ENCODE results near the gene BBS9.
"Not testable (repeated sequence)": the region's sequence is repeated elsewhere in the genome, so short reads cannot be mapped to it uniquely, and the experiment has no call there.

BBS9 gene

DNA sequence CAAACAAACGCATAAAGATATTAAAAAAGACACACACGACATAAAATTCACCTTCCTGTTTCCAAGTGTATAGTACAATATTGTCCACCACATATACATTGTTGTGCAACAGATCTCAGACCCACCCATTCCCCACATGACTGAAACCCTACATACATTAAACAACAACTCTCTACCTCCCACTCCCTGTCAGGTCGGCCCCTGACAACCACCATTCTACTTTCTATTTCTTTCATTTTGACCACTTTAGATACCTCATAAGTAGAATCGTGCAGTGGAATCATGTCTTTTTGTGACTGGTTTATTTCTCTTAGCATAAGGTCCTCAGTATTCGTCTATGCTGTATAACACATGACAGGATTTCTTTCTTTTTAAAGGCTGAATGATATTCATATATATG lies 320.5 kb downstream of the BBS9 start:
- DNase-seq = no peak

GRCh38 chr7:33452805-33453502 lies 323.6 kb downstream of the BBS9 start:
- DNase-seq = no peak

DNA sequence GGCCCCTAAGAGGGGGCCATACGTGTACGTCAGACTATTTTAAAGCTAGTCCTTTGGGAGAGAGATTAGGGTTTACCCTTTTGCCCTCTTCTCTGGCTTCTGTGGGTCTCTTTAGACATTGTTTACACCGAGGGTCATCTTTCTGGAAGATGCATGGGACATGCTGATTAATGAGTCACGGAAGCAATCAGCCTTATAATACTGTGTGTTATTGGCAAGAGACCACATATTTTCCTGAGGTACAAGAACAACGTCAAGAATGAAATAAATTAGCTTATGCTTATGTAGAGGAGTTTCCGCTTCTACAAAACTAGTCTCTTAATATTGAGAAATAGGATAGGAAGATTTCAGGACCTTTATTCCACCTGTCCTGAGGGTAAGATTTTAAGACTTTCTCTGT lies 327.7 kb downstream of the BBS9 start:
- no peak for DNase-seq

GRCh38 chr7:33458581-33458980 lies 329.2 kb downstream of the BBS9 start:
- no peak for DNase-seq

DNA sequence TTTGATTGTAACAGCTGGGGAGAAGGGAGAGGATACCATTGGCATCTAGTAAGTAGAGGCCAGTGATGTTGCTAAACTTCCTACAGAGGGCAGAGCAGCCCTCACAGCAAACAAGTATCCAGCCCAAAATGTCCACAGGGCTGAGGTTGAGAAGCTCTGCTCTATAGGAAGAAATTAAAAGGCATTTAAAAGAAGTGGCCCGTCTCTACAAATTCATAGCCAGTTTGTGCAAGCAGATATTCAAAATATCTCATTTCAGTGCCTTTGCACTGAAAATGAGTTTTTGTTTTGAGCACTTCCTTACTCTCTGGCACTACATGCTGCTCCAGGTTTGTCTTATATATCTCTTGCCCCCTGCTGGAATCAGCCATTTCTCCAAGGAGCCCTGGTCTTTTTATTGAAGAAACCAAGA lies 330.0 kb downstream of the BBS9 start:
- DNase-seq = no peak

DNA sequence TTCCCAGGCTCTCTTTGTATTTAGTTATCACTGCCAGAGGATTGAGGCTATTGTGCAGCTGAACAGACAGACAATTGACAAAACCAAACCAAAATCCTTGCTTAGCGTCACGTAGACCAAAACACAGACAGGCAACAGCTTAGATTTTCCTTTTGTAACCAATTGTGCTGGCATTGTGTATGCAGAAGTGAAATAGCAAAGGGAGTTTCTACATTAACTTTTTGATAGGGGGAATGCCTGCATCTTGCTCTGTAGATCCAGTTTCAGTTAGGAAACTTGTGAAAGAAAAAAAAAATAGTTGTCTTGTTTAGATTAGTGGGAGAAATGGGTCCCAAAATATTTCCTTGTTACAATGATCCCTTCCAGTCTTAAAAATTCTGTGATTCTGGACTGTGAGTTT lies 333.8 kb downstream of the BBS9 start:
- DNase-seq = no peak

DNA sequence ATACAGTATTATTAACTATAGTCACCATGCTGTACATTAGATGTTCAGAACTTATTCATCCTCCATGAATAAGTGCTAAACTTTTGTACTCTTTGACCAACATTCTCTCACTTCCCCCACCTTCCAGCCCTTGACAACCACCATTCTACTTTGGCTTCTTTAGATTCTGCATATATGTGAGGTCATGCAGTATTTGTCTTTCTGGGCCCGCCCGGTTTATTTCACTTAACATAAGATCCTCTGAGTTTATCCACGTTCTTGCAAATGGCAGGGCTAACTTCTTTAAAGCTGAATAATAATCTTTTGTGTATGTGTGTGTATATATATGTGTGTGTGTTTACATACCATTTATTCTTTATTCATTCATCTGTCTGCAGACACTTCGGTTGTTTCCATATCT lies 336.8 kb downstream of the BBS9 start:
- no peak for DNase-seq

GRCh38 chr7:33471636-33472242 lies 342.4 kb downstream of the BBS9 start:
- DNase-seq = no peak

DNA sequence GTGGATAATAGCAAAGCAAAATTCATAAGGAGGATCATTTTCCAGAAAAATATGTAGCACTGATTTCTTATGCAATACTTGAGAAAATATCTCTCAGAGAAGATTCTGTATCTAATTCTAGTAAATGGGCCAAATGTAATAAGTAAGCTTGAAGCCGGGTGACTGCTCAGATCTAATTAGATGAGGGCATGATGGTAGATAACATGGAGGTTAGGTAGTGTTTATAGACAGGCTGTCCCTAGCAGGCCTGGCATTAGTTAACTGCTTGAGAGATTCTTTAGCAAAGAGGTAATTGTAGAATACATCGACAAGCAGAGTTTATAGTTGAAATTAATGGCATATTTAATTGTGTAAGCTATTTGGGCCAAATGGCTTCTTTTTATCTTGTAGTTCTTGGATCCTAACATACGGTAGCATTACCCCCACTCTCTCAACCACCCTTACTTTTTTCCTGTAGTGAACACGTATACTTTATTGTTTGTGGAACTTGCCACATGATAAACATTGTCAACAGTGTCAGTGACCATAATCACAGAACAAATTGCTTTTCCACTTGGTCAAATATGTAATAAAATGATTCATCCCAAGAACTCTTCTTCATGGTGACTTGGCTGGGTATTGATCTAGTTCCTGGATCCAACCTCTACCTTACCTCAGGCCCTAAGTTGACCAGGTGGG lies 343.1 kb downstream of the BBS9 start:
- no peak for DNase-seq

DNA sequence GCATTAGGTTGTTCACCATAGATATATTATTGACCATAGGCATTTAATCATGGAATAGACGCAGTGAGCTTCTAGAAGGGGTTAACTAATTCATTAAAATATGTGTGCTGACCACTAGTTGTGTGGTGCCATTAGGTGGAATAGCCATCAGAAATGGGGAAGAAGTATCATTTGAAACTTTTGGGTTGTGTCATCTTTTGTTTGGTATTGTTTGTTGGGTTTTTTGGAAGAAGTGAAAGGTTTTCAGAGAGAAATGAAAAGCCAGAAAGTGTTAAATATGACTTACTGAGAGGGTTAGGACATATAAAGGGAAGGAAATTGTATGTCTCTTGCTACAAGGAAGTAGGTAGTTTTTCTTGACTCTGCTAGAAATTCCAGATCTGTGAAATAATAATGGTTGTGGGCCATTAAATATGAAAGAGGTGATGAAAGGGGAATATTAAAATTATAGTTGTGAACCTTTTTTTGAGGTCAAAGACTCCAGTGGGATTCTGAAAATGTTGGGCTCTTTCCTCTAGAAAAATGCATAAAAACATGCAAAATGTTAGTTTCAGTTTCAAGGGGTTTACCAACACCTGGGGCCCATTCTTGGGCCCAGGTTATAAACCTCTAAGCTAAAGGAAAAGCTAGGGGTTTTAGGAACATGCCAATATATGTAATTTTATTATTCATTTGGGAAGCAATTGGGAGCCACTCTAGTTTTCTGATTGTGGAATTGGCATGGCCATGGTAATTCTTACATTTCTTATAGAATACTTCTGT lies 348.5 kb downstream of the BBS9 start:
- DNase-seq = no peak

GRCh38 chr7:33484476-33484875 lies 355.1 kb downstream of the BBS9 start:
- DNase-seq = not testable (repeated sequence)

DNA sequence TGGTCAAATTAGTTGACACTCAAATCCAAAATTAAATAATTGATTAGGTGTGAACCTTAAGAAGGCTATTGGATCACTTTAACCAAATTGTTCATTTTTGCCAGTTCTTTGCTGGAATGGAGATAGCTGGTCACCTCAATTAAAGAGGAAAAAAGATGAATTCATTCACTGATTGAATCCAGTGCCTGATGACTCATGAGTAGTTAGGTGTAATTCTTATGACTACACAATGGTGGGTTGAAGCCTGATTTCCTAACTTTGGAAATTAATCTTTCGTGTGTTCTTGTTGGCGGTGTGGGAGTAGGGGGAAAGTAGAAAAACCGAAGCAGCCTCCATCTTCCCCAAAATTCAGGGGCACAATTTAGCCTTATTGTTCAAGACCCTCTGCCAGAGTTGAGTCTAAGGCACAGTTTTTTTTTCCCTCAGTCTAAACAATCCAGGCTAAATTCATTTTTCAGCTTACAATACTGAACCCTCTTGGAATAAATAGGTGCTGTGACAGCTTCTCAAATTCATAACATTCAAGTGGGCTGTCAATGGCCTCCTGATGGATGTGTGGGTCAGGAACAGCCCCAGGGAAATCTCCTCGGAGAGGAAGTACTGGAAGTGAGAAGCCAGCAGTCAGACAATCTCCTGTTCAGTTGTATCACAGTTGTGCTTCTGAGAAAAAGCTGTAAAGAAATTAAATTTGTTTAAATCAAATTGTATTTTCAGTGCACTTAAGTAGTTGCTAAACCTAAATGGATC lies 356.6 kb downstream of the BBS9 start:
- DNase-seq = no peak

DNA sequence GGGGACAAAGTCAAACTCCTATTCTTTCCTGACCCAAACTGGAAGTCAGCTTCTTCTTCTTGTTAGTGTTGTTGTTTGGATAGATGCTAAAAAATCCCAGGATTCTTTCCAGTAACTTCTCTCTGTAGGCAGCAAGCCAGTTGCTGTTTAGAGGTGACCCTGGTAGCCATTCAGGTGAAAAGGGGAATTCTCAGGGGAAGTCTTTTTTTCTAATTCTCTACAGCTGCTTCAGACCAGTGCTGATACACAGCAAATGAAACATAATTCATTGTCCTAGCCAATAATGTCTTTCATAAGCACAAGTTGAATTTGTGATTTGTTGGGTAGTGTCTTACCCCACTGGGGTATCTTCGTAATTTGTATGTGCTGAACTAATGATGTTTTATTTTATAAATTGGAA lies 357.3 kb downstream of the BBS9 start:
- DNase-seq = no peak

DNA sequence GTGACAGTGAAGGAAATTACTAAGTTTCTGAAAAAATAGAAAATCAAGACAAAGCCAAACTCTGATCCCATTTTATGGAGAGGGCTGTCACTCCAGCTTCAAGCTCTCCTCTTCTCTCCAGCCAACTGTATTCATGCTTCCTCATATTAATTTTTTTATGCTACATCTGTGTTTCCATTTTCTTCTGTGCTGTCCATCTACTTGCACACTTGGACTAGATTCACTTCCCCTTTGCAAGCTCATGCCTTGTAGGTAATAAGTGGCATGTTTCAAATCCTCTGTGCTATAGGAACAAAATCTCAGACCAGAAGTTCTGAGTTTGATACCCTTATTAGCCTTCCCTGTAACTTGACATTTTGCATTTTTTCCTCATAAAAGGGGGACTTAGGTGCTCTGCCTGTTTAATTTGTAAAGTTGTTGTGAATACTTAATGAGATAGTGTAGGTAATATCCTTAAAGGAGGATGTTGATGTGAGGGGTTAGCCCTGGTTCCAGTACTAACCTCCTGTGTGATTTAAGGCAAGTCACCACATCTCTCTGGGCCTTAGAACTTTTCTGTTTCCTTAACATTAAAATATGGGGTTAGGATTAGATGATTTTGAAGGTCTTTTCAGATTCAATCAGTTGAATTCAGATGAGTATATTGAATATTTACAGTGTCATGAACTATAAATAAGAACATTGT lies 358.8 kb downstream of the BBS9 start:
- DNase-seq = no peak

GRCh38 chr7:33494474-33494873 lies 365.1 kb downstream of the BBS9 start:
- DNase-seq = no peak

DNA sequence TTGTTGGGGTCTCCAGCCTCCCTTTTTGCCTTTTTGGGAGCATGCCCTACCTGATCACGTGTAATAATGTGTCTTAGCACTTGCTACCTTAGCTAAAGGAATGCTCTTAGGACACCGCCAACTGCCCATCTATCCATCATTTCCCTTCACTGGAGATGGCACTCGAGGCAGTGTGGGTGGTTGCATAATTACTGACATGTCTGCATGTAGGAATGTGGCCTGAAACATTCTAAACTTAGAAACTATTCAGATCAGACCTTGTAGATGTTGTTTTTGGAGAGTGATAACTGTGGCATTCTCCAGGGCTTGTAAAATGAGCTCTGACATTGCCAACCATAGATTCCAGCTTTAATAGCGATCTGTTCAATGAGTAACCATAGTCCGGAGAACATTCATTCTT lies 365.8 kb downstream of the BBS9 start:
- DNase-seq = no peak

- no peak for DNase-seq
These were observed 367.7 kb downstream of the BBS9 start for GRCh38 chr7:33497051-33497450.

DNA sequence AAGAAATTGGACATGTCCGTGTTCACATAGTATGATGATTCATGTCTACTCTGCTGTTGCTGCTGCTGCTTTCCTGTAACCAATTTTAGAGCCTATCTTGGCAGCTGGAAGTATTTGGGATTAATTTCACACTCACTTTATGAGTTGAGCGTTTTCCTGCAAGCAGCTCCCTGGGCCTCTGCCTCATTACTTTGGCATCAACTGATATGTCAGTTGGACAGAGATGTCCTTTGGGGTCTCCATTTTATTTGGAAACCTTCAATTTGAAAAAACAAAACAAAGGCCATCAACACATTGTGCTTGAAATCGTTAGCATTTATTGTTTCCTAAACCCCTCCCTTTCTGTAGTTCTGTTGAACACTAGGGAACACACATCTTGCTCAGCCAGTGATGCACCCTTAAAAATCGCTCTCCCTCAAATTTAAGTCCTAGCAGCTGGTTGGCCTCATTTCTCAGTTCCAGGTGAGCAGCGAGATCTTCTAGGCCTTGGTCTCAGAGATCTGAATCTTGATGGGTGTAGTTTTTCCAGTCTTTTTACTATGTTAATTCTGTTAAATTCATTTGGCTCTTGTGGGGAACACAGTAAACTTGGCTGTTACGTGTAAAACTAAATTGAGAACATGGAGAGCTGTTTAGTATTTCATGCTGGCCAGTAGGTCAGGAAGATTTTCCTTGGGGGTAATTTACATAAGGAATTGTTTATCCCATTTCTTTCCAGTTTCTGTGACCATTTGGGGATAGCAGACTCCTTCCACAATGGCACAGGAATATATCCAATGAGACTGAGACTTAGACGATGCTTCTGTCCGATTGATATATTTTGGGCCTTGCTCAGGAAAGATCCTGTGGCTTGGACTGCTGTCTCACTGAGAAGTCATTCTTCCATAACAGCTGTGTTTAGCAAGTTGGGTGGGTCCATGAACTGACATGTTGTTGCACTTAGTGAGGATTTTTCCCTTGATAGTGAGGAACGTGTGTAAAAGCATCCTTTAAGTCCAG lies 371.6 kb downstream of the BBS9 start:
- no peak for DNase-seq

DNA sequence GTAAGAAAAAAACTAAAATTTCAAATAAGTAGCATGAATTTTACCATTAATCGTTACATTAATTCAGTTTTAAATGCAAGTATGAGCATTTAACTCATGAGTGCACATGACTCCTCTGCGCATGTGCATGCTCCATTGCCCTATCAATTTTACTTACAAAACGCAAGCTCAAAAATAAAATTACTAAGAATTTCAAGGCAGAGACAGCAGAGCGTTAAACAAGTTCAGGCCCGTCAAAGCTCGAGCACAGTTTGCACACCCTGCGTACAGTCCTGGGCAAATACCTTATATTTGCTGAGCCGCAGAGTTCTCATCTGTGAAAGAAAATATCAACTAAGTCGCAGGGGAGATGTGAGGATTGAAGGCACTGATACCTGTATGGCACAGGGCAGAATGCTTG lies 373.6 kb downstream of the BBS9 start:
- DNase-seq = no peak

DNA sequence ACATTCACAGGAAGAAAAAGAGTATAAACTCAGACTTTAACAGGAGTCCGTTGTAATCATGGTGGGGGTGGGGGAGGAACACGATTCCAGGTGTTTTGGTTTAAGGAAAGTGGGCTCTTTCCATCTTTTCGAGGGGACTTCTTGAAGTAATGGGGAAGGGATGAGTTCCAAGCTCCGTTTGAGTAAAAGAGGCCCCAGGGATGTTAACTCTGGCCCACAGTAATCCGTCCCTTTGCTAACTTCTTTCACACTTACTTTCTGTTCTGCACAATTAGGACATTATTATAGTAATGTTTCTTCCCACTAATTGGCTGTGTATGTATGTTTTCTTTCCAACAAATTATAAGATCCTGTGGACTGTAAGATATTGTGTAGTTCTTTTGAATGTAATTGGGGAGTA lies 374.4 kb downstream of the BBS9 start:
- DNase-seq = no peak

GRCh38 chr7:33504266-33504665 lies 374.9 kb downstream of the BBS9 start:
- DNase-seq = no peak
